Measurements from ENCODE around the gene RAB20.
"Not testable (repeated sequence)": the region's sequence is repeated elsewhere in the genome, so short reads cannot be mapped to it uniquely, and the experiment has no call there.

RAB20 gene

DNA sequence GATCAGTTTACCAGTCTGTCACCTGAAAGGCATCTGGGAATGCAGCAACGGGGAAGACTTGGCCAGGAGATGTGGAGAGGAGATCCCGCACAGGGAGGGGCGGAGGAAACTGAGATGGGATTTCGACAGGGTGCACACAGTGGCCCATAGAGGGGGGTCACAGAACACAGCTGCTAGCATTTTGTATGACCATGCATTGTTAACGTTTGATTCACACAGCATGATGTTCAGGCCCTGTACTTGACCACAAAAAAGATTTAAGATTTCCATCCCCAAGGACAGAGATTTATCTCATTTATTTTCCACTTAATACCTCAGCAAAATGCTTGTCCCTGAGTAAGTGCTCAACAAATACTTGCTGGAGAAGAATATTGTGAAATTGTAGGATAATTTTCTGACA lies 63.2 kb downstream of the RAB20 start:
- H3K79me2 ChIP-seq (ENCODE audit: control insufficient read depth, insufficient read depth, low read length, unreplicated experiment) = no peaks in the 10 kb centered on the region
- H2AFZ ChIP-seq (ENCODE audit: low read length, unreplicated experiment) = no peak overlapping the region
- H3K27ac ChIP-seq (ENCODE audit: low read depth, low read length) = no peak overlapping the region
- peaks cover 14% of the 10 kb centered on the region for H3K4me1 ChIP-seq (ENCODE audit: control insufficient read depth, insufficient read depth, low read length, unreplicated experiment)
- H3K4me3 ChIP-seq (ENCODE audit: low read depth, low read length) = no peak overlapping the region
- H3K36me3 ChIP-seq (ENCODE audit: insufficient read depth, low read length) = peaks cover 59% of the 10 kb centered on the region
- no peaks in the 10 kb centered on the region for H3K27me3 ChIP-seq (ENCODE audit: insufficient read depth, low read length)

DNA sequence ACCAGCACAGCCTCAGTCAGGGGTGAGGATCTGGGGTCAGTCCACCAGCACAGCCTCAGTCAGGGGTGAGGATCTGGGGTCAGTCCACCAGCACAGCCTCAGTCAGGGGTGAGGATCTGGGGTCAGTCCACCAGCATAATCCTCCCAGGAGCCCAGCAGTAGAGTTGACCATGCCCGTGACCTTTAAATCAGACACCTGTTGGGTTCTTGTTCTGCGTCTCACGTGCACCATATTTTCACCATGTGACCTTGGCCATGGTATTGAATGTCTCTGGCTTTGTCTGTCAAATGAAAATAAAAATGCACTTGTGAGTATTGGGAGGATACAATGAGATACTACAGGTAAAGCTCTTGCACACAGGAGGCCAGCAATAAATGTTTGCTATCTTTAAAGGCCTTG lies 63.6 kb downstream of the RAB20 start:
- H3K27ac ChIP-seq (ENCODE audit: low read depth, low read length); H3K79me2 ChIP-seq (ENCODE audit: control insufficient read depth, insufficient read depth, low read length, unreplicated experiment); H3K27me3 ChIP-seq (ENCODE audit: insufficient read depth, low read length); H3K4me1 ChIP-seq (ENCODE audit: control insufficient read depth, insufficient read depth, low read length, unreplicated experiment); H2AFZ ChIP-seq (ENCODE audit: low read length, unreplicated experiment); H3K4me3 ChIP-seq (ENCODE audit: low read depth, low read length): not testable (repeated sequence)
- H3K36me3 ChIP-seq (ENCODE audit: insufficient read depth, low read length) = peaks cover 59% of the 10 kb centered on the region

GRCh38 chr13:110497003-110497402 lies 64.5 kb downstream of the RAB20 start:
- peaks cover 59% of the 10 kb centered on the region for H3K36me3 ChIP-seq (ENCODE audit: insufficient read depth, low read length)
- H2AFZ ChIP-seq (ENCODE audit: low read length, unreplicated experiment) = no peak overlapping the region
- no peak overlapping the region for H3K27ac ChIP-seq (ENCODE audit: low read depth, low read length)
- no peak overlapping the region for H3K4me3 ChIP-seq (ENCODE audit: low read depth, low read length)
- no peaks in the 10 kb centered on the region for H3K79me2 ChIP-seq (ENCODE audit: control insufficient read depth, insufficient read depth, low read length, unreplicated experiment)
- peaks cover 9% of the 10 kb centered on the region for H3K4me1 ChIP-seq (ENCODE audit: control insufficient read depth, insufficient read depth, low read length, unreplicated experiment)
- H3K27me3 ChIP-seq (ENCODE audit: insufficient read depth, low read length) = no peaks in the 10 kb centered on the region

GRCh38 chr13:110496281-110496680 lies 65.2 kb downstream of the RAB20 start:
- Histone ChIP-seq H3K36me3 (ENCODE audit: insufficient read depth, low read length) (peaks cover 59% of the 10 kb centered on the region), H3K4me1 (ENCODE audit: control insufficient read depth, insufficient read depth, low read length, unreplicated experiment) (peaks cover 9% of the 10 kb centered on the region), H3K79me2 (ENCODE audit: control insufficient read depth, insufficient read depth, low read length, unreplicated experiment) (no peaks in the 10 kb centered on the region), H3K4me3 (ENCODE audit: low read depth, low read length) (no peak overlapping the region), H3K27me3 (ENCODE audit: insufficient read depth, low read length) (no peaks in the 10 kb centered on the region), H3K27ac (ENCODE audit: low read depth, low read length) (no peak overlapping the region), H2AFZ (ENCODE audit: low read length, unreplicated experiment) (no peak overlapping the region)

GRCh38 chr13:110495881-110496280 lies 65.6 kb downstream of the RAB20 start:
- no peaks in the 10 kb centered on the region for H3K27me3 ChIP-seq (ENCODE audit: insufficient read depth, low read length)
- no peak overlapping the region for H2AFZ ChIP-seq (ENCODE audit: low read length, unreplicated experiment)
- H3K4me3 ChIP-seq (ENCODE audit: low read depth, low read length) = no peak overlapping the region
- no peaks in the 10 kb centered on the region for H3K79me2 ChIP-seq (ENCODE audit: control insufficient read depth, insufficient read depth, low read length, unreplicated experiment)
- H3K27ac ChIP-seq (ENCODE audit: low read depth, low read length) = no peak overlapping the region
- peaks cover 56% of the 10 kb centered on the region for H3K36me3 ChIP-seq (ENCODE audit: insufficient read depth, low read length)
- peaks cover 9% of the 10 kb centered on the region for H3K4me1 ChIP-seq (ENCODE audit: control insufficient read depth, insufficient read depth, low read length, unreplicated experiment)

- peaks cover 9% of the 10 kb centered on the region for H3K4me1 ChIP-seq (ENCODE audit: control insufficient read depth, insufficient read depth, low read length, unreplicated experiment)
- H3K4me3 ChIP-seq (ENCODE audit: low read depth, low read length) = no peak overlapping the region
- H2AFZ ChIP-seq (ENCODE audit: low read length, unreplicated experiment) = no peak overlapping the region
- H3K27ac ChIP-seq (ENCODE audit: low read depth, low read length) = no peak overlapping the region
- H3K36me3 ChIP-seq (ENCODE audit: insufficient read depth, low read length) = peaks cover 52% of the 10 kb centered on the region
- no peaks in the 10 kb centered on the region for H3K79me2 ChIP-seq (ENCODE audit: control insufficient read depth, insufficient read depth, low read length, unreplicated experiment)
- H3K27me3 ChIP-seq (ENCODE audit: insufficient read depth, low read length) = no peaks in the 10 kb centered on the region
Measured at GRCh38 chr13:110495376-110495775, 66.1 kb downstream of the RAB20 start.

DNA sequence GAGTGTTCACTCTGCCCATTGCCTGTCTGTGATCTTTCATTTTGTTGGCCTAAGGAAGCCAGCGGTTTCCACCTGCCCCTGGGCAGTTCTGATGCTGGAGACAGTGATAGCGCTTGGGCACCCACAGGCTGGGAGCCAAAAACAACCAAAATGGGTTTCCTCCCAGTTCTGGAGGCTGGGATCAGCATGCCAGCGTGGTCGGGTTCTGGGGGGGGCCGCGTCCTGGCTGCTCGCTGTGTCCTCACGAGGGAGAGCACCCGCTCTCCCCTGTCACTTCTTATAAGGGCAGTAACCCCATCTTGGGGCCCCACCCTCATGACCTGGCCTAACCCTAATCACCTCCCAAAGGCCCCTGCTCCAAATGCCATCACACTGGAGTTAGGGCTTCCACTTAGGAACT lies 67.9 kb downstream of the RAB20 start:
- Histone ChIP-seq H3K4me1 (ENCODE audit: control insufficient read depth, insufficient read depth, low read length, unreplicated experiment) (no peaks in the 10 kb centered on the region), H3K27ac (ENCODE audit: low read depth, low read length) (no peak overlapping the region), H2AFZ (ENCODE audit: low read length, unreplicated experiment) (no peak overlapping the region), H3K36me3 (ENCODE audit: insufficient read depth, low read length) (peaks cover 36% of the 10 kb centered on the region), H3K4me3 (ENCODE audit: low read depth, low read length) (no peak overlapping the region), H3K27me3 (ENCODE audit: insufficient read depth, low read length) (no peaks in the 10 kb centered on the region), H3K79me2 (ENCODE audit: control insufficient read depth, insufficient read depth, low read length, unreplicated experiment) (no peaks in the 10 kb centered on the region)

- H3K4me1 ChIP-seq (ENCODE audit: control insufficient read depth, insufficient read depth, low read length, unreplicated experiment) = no peaks in the 10 kb centered on the region
- H3K27ac ChIP-seq (ENCODE audit: low read depth, low read length) = no peak overlapping the region
- no peaks in the 10 kb centered on the region for H3K27me3 ChIP-seq (ENCODE audit: insufficient read depth, low read length)
- H2AFZ ChIP-seq (ENCODE audit: low read length, unreplicated experiment) = no peak overlapping the region
- no peaks in the 10 kb centered on the region for H3K79me2 ChIP-seq (ENCODE audit: control insufficient read depth, insufficient read depth, low read length, unreplicated experiment)
- peaks cover 31% of the 10 kb centered on the region for H3K36me3 ChIP-seq (ENCODE audit: insufficient read depth, low read length)
- no peak overlapping the region for H3K4me3 ChIP-seq (ENCODE audit: low read depth, low read length)
Measured at GRCh38 chr13:110492679-110493593, 68.6 kb downstream of the RAB20 start.

DNA sequence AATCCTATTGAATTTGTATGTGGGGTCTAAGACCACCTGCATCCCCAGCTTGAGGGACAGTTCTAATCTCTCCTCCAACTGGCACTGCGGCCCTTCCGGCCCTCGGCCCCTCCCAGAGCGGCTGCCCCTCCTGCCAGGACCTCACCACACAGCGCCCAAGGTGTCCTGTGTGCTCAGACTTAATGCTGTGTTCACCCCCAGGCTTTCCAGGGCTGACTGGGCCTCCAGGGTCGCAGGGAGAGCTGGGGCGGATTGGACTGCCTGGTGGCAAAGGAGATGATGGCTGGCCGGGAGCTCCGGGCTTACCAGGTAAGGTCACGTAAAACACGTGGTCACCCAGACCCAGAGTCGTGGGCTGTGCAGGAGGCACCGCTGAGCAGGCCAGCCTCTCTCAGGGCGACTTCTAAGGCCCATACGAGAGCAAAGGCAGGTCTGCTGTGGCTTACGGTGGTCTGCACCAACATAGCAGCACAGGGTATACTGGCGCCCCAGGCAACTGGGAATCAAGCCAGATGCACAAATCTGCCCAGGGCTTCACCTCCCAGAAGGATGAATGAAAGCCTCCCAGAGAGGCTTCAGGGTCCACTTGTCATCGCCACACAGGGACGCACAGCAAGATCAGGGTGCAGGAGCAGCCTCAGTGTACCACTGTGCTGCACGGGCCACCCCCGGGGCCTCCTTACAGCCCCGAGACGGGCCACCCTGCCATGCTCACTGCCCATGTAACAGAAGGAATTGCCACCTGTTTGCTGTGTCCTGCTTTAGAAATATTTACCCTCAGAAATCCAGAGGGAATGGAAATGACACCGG lies 69.4 kb downstream of the RAB20 start:
- no peaks in the 10 kb centered on the region for H3K79me2 ChIP-seq (ENCODE audit: control insufficient read depth, insufficient read depth, low read length, unreplicated experiment)
- no peak overlapping the region for H3K4me3 ChIP-seq (ENCODE audit: low read depth, low read length)
- H3K27me3 ChIP-seq (ENCODE audit: insufficient read depth, low read length) = no peaks in the 10 kb centered on the region
- H3K36me3 ChIP-seq (ENCODE audit: insufficient read depth, low read length) = peaks cover 29% of the 10 kb centered on the region
- no peak overlapping the region for H3K27ac ChIP-seq (ENCODE audit: low read depth, low read length)
- H2AFZ ChIP-seq (ENCODE audit: low read length, unreplicated experiment) = no peak overlapping the region
- H3K4me1 ChIP-seq (ENCODE audit: control insufficient read depth, insufficient read depth, low read length, unreplicated experiment) = no peaks in the 10 kb centered on the region

DNA sequence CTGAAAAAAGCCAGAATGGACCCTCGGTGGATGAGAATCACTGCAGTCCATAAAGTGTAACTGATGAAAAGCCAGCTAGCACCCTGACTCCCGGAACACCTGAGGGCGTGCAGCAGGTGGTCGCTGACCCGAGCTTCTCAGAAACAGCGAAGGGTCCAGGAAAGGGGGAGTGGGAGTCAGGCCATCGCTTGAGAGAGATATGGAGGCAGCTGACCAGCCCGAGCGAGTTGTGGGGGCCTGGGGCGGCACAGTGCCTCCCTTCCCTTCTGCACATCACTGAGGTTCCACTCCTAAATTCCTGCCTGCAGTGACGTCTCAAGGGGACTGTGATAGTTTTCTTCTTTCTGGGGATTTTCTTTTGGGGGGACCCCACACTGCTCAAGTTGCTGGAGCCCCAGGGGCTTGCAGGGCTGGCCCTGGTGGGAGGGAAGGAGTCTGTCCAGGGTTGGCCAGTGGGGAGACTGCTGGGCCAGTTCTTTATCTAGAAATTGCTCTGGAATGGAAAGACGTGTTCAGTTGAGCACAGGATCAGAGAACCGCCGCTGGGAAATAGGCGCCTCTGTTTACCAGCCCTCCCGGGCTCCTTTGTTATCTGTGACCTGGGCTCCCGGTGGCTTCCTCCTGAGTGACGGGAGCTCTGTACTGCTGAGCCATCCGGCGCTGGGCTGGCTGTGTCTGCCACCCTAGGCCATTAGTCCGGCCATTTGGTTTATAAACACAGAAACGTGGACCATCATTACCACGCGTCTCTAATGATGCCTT lies 71.3 kb downstream of the RAB20 start:
- Histone ChIP-seq H2AFZ (ENCODE audit: low read length, unreplicated experiment) (no peak overlapping the region), H3K27me3 (ENCODE audit: insufficient read depth, low read length) (no peaks in the 10 kb centered on the region), H3K4me3 (ENCODE audit: low read depth, low read length) (no peak overlapping the region), H3K36me3 (ENCODE audit: insufficient read depth, low read length) (peaks cover 10% of the 10 kb centered on the region; the same call in 1 of the 2 replicates), H3K4me1 (ENCODE audit: control insufficient read depth, insufficient read depth, low read length, unreplicated experiment) (peaks cover 7% of the 10 kb centered on the region), H3K79me2 (ENCODE audit: control insufficient read depth, insufficient read depth, low read length, unreplicated experiment) (no peaks in the 10 kb centered on the region), H3K27ac (ENCODE audit: low read depth, low read length) (no peak overlapping the region)
